Frontal cortex (tissue), 4 donors: ENCODE measurements around the gene GOSR2. TPM values are rescaled to one million over a fixed set of nuclear protein-coding genes. Genes with fewer than 3 reads are reported as not detected.
"Not testable (repeated sequence)": the region's sequence is repeated elsewhere in the genome, so short reads cannot be mapped to it uniquely, and the experiment has no call there.

Experiments used
- DNase-seq, 2 donors: peaks; one replicate each; pipeline ENCODE4 v3.0.0; 2012; ENCODE audit warnings: low spot score in 2 of 2
- FAIRE-seq: peaks from 2 replicates; lab custom pipeline; 2012; peaks lifted over from hg19 to GRCh38; lab: Jason Lieb, UNC
- small RNA-seq: library from RNA; depleted of rRNA; stranded (forward); fragments of <200 nt; gene quantifications from one replicate; pipeline ENCODE3, GENCODE V24; 2014
- total RNA-seq: library from RNA; depleted of rRNA; stranded (reverse); fragments of >200 nt; gene quantifications from one replicate; pipeline ENCODE4 v1.2.3, GENCODE V29; 2014
- donor health status: control.
- donor health status: control.
- donor health status: control.

Gene GOSR2
- total RNA-seq, 1 donor from 2014 or later: 53.0 TPM

GRCh38 chr17:46982577-46982976, 59.6 kb downstream of the GOSR2 start:
- FAIRE-seq: no peak

GRCh38 chr17:46983782-46984181, 60.8 kb downstream of the GOSR2 start:
- no peak for DNase-seq
- FAIRE-seq: no peak

More at GRCh38 chr17:46982577-46982976, 59.6 kb downstream of the GOSR2 start:
- DNase-seq: no peak

GRCh38 chr17:46984341-46984740, 61.4 kb downstream of the GOSR2 start:
- FAIRE-seq (no peak), DNase-seq (no peak)

- DNase-seq (no peak), FAIRE-seq (no peak)
Measured at GRCh38 chr17:46984892-46985291, 61.9 kb downstream of the GOSR2 start.

- FAIRE-seq: no peak
Measured at GRCh38 chr17:46986366-46986765, 63.4 kb downstream of the GOSR2 start.

GRCh38 chr17:46987927-46988326, 65.0 kb downstream of the GOSR2 start:
- FAIRE-seq, DNase-seq: not testable (repeated sequence)

More at GRCh38 chr17:46986366-46986765, 63.4 kb downstream of the GOSR2 start:
- DNase-seq: no peak

GRCh38 chr17:46989637-46990431, 66.9 kb downstream of the GOSR2 start:
- FAIRE-seq: no peak

GRCh38 chr17:46991617-46992016, 68.7 kb downstream of the GOSR2 start:
- DNase-seq: no peak
- FAIRE-seq: no peak

More at GRCh38 chr17:46989637-46990431, 66.9 kb downstream of the GOSR2 start:
- DNase-seq: no peak

Small RNA genes lying within 50 kb of the gene (small RNA-seq; reads per million reads assigned to genes)
- gene MIR5089: not detected
- not detected for gene RNU6ATAC3P

Other genes starting within 250 kb of the GOSR2 start
- 6.1 TPM for gene WNT3, start 104.5 kb upstream of the GOSR2 start, total RNA-seq
- not detected for gene WNT9B, start 71.6 kb upstream of the GOSR2 start, total RNA-seq
- gene RPRML, start 56.1 kb downstream of the GOSR2 start, total RNA-seq: 2.0 TPM